Naive thymus-derived CD4-positive, alpha-beta T cell (primary cell): Measurements from ENCODE around the gene CCL17. TPM values are rescaled to one million over a fixed set of nuclear protein-coding genes. Genes with fewer than 3 reads are reported as not detected.

Experiments used
- ATAC-seq: fragments of 150-1000 bp; cut with Tn5 transposase; 2 replicates; pipeline ENCODE4 v1.10.0; 2021; ENCODE audit warnings: mild to moderate bottlenecking, moderate library complexity
- CTCF ChIA-PET: fragments of 350-600 bp; sonication (Branson Sonifier 250); formaldehyde crosslinking; loops from one replicate; lab custom pipeline; 2021; ENCODE audit warnings: antibody characterized with exemption; lab: Charles Lee
- POLR2A ChIA-PET: fragments of 350-600 bp; sonication (Branson Sonifier 250); formaldehyde crosslinking; loops from one replicate; lab custom pipeline; 2021; ENCODE audit warnings: antibody characterized with exemption, inconsistent platforms; lab: Charles Lee
- DNase-seq, 9 donors: peaks; one replicate each; pipeline versions ENCODE4 v3.0.0 to v3.0.0-alpha.2; 2020 to 2022; ENCODE audit warnings: mixed read lengths in 1 of 9
- H3K27ac ChIP-seq: one replicate; pipeline ENCODE4 v1.7.0; 2013; ENCODE audit warnings: mild to moderate bottlenecking, low read depth, low read length, moderate library complexity
- H3K27me3 ChIP-seq, 2 donors: one replicate each; pipeline ENCODE4 v1.7.0; 2013; ENCODE audit warnings: low read length in 2 of 2, mild to moderate bottlenecking in 2 of 2, moderate library complexity in 2 of 2; ENCODE audit not compliant: control insufficient read depth in 2 of 2, insufficient read depth in 2 of 2
- H3K36me3 ChIP-seq, 3 experiments: 1 replicate in 2 of 3; 2 replicates in 1 of 3; pipeline ENCODE4 v1.7.0; 2013; ENCODE audit warnings: low read length in 3 of 3, mild to moderate bottlenecking in 3 of 3, moderate library complexity in 1 of 3; ENCODE audit not compliant: insufficient read depth in 3 of 3, control insufficient read depth in 2 of 3
- H3K4me1 ChIP-seq, 2 donors: one replicate each; pipeline ENCODE4 v1.7.0; 2013; ENCODE audit warnings: low read length in 2 of 2, mild to moderate bottlenecking in 2 of 2, moderate library complexity in 1 of 2; ENCODE audit not compliant: control insufficient read depth in 2 of 2, insufficient read depth in 2 of 2
- H3K4me3 ChIP-seq: 2 replicates; pipeline ENCODE4 v1.7.0; 2013; ENCODE audit warnings: mild to moderate bottlenecking, low read length
- H3K9me3 ChIP-seq, 3 experiments: 1 replicate in 2 of 3; 2 replicates in 1 of 3; pipeline ENCODE4 v1.7.0; 2013; ENCODE audit warnings: low read length in 3 of 3; ENCODE audit not compliant: control insufficient read depth in 2 of 3
- H3K27ac Mint-ChIP-seq, 9 donors: one replicate each; pipeline ENCODE4 v1.8.0; 2020 to 2022; ENCODE audit warnings: mixed read lengths in 9 of 9, mild to moderate bottlenecking in 8 of 9, moderate library complexity in 5 of 9, inconsistent platforms in 2 of 9
- H3K27me3 Mint-ChIP-seq, 5 donors: one replicate each; pipeline ENCODE4 v1.8.0; 2021 to 2022; ENCODE audit warnings: mixed read lengths in 5 of 5, mild to moderate bottlenecking in 1 of 5
- H3K36me3 Mint-ChIP-seq, 5 donors: one replicate each; pipeline ENCODE4 v1.8.0; 2020 to 2022; ENCODE audit warnings: mixed read lengths in 5 of 5, mild to moderate bottlenecking in 3 of 5, inconsistent platforms in 1 of 5
- H3K4me1 Mint-ChIP-seq, 7 donors: one replicate each; pipeline ENCODE4 v1.8.0; 2020 to 2022; ENCODE audit warnings: mixed read lengths in 7 of 7, mild to moderate bottlenecking in 3 of 7, inconsistent platforms in 1 of 7
- H3K4me3 Mint-ChIP-seq, 10 donors: one replicate each; pipeline ENCODE4 v1.8.0; 2020 to 2022; ENCODE audit warnings: mild to moderate bottlenecking in 10 of 10, mixed read lengths in 10 of 10, moderate library complexity in 6 of 10, inconsistent platforms in 2 of 10
- H3K9me3 Mint-ChIP-seq, 11 donors: one replicate each; pipeline ENCODE4 v1.8.0; 2020 to 2022; ENCODE audit warnings: mixed read lengths in 11 of 11, mild to moderate bottlenecking in 4 of 11, inconsistent platforms in 1 of 11, moderate library complexity in 1 of 11
- intact Hi-C, 2 donors: fragments of 100-400 bp; cut with micrococcal nuclease; formaldehyde crosslinking; loops; one replicate each; pipeline ENCODE4 v1.15.1; 2023
- polyA plus RNA-seq, 2 donors: library from polyadenylated mRNA; unstranded; fragments of 300-500 nt; fragmentation: Illumina TruSeq; gene quantifications; one replicate each; pipeline ENCODE4 v1.2.3, GENCODE V29; 2021
- total RNA-seq, 6 experiments: library from RNA in 5 of 6; stranded (reverse) in 5 of 6; gene quantifications; 1 replicate in 5 of 6; 2 replicates in 1 of 6; pipeline ENCODE4 v1.2.3 and lab custom pipeline; 2021 to 2026

CCL17 gene
- total and polyA plus RNA-seq, 7 experiments from 2014 or later: 0.60 TPM; not detected in 6

- no peaks in the 10 kb centered on the region for H3K9me3 Mint-ChIP-seq
- ChIA-PET CTCF (no interaction called here), POLR2A (interaction anchor here (1.0 kb wide), 1 partner anchor 94 kb away, joined by 3 read pairs; no protein-coding TSS in a partner anchor)
- H3K4me1 ChIP-seq: no peaks in the 10 kb centered on the region
- ATAC-seq (no peak), DNase-seq (no peak)
- H3K27me3 ChIP-seq: no peaks in the 10 kb centered on the region
- H3K27ac Mint-ChIP-seq: no peak overlapping the region
- H3K27me3 Mint-ChIP-seq: peaks cover 0 to 9% (median 6%) of the 10 kb centered on the region in 5 donors
- H3K36me3 ChIP-seq: no peaks in the 10 kb centered on the region
- no peaks in the 10 kb centered on the region for H3K9me3 ChIP-seq
- H3K27ac ChIP-seq: no peak overlapping the region
- no peaks in the 10 kb centered on the region for H3K36me3 Mint-ChIP-seq
- H3K4me3 Mint-ChIP-seq: no peak overlapping the region
- no peak overlapping the region for H3K4me3 ChIP-seq
- intact Hi-C loops: no loop called here
- H3K4me1 Mint-ChIP-seq: peaks cover 0 to 2% (median 0%) of the 10 kb centered on the region in 7 donors
Observed at GRCh38 chr16:57360321-57360935, 44.1 kb upstream of the CCL17 start.

DNA sequence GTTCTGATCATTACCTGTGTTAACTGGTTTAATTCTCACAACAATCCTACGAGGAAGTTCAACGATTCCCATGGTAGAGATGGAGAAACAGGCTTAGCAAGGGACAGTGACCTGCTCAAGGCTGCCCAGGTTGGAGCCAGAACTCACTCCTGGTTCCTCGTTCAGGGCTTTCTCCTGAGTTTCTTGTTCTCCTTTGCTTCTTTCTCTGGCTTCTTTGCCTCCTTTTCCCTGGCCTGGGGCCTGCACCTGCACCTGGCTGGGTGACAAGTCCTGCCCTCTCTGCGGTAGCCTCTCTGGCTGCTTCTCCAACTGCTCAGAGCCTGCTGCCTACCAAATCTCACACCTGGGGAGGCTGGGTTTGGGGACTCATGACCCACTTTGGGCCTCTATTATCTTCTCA, 43.2 kb upstream of the CCL17 start:
- H3K27me3 Mint-ChIP-seq: peaks cover 0 to 11% (median 9%) of the 10 kb centered on the region in 5 donors
- ChIA-PET POLR2A (no interaction called here), CTCF (no interaction called here)
- H3K4me3 Mint-ChIP-seq: no peak overlapping the region
- Histone ChIP-seq H3K36me3 (no peaks in the 10 kb centered on the region), H3K27ac (no peak overlapping the region), H3K4me1 (no peaks in the 10 kb centered on the region), H3K27me3 (no peaks in the 10 kb centered on the region), H3K4me3 (no peak overlapping the region), H3K9me3 (no peaks in the 10 kb centered on the region)
- peaks cover 0 to 2% (median 0%) of the 10 kb centered on the region in 7 donors for H3K4me1 Mint-ChIP-seq
- ATAC-seq (no peak), DNase-seq (no peak)
- H3K36me3 Mint-ChIP-seq: no peaks in the 10 kb centered on the region
- intact Hi-C loops: no loop called here
- no peaks in the 10 kb centered on the region for H3K9me3 Mint-ChIP-seq
- H3K27ac Mint-ChIP-seq: no peak overlapping the region

GRCh38 chr16:57364143-57364542, 40.4 kb upstream of the CCL17 start:
- H3K36me3 Mint-ChIP-seq: no peaks in the 10 kb centered on the region
- Histone ChIP-seq H3K27ac (no peak overlapping the region), H3K36me3 (no peaks in the 10 kb centered on the region), H3K4me3 (no peak overlapping the region), H3K9me3 (no peaks in the 10 kb centered on the region), H3K4me1 (no peaks in the 10 kb centered on the region), H3K27me3 (no peaks in the 10 kb centered on the region)
- intact Hi-C loops: no loop called here
- ChIA-PET CTCF (interaction anchor here (0.5 kb wide), 1 partner anchor 1524 kb away, joined by 5 read pairs; no protein-coding TSS in a partner anchor), POLR2A (no interaction called here)
- H3K4me1 Mint-ChIP-seq: peaks cover 0 to 2% (median 0%) of the 10 kb centered on the region in 7 donors
- no peaks in the 10 kb centered on the region for H3K9me3 Mint-ChIP-seq
- H3K27me3 Mint-ChIP-seq: peaks cover 0 to 22% (median 11%) of the 10 kb centered on the region in 5 donors
- ATAC-seq: no peak
- DNase-seq: no peak
- H3K4me3 Mint-ChIP-seq: no peak overlapping the region
- H3K27ac Mint-ChIP-seq: peak overlapping the region in 1 of 9 donors; percentile 73

DNA sequence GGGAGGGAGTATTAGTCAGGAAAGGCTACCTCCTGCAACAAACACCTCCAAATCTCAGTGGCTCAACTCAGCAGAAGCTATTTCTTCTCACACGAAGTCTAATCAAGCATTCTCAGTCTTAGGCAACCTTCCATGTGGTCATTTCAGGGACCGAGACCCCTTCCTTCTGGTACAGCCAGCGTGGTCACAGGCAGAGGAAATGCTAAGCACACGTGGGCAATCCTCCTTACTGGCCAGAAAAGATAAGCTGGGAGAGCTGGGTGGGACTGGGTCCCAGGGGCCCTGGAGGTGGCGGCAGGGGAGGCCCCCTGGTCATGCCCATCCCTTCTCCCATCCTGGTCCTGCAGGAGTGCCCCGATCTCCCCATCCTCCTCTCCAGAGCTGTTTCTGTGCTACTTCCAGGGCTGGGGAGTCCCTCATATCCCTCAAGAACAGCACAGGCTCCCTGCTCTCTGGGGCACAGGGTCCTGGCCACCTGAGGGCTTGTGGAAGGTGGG, 38.0 kb upstream of the CCL17 start:
- DNase-seq (no peak), ATAC-seq (no peak)
- Histone ChIP-seq H3K36me3 (no peaks in the 10 kb centered on the region), H3K9me3 (no peaks in the 10 kb centered on the region), H3K4me3 (no peak overlapping the region), H3K27ac (no peak overlapping the region), H3K27me3 (no peaks in the 10 kb centered on the region), H3K4me1 (no peaks in the 10 kb centered on the region)
- ChIA-PET POLR2A (no interaction called here), CTCF (no interaction called here)
- intact Hi-C loops: no loop called here
- H3K36me3 Mint-ChIP-seq: no peaks in the 10 kb centered on the region
- peaks cover 0 to 22% (median 15%) of the 10 kb centered on the region in 5 donors for H3K27me3 Mint-ChIP-seq
- no peak overlapping the region for H3K27ac Mint-ChIP-seq
- no peaks in the 10 kb centered on the region for H3K9me3 Mint-ChIP-seq
- peaks cover 0 to 2% (median 0%) of the 10 kb centered on the region in 7 donors for H3K4me1 Mint-ChIP-seq
- H3K4me3 Mint-ChIP-seq: no peak overlapping the region

DNA sequence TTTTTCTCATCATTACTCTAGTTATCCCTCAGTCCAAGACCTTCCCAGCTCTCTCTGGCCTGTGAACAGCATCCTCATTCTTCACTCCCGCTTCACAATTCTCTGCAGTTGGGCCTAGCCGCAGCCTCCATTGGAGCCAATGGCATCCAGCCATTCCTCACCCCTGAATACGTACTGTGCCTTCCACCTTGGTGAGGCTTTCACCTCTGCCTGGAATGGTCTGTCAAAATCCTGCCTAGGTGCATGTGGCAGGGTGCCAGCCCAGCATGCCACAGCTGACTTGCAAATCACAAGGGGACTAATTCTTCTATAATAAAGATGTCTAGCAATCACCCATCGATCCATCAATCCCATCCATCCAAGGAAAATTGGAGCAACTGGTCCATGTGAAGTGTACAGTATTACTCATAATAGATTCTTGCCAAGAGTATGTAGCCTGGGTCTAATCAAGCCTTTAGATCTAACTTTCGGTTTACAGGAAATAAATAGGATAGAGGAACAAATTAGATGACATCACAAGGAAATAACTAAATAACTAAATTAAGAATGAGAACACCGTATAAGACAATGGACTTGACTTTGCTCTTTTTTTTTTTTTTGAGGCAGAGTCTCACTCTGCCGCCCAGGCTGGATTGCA, 37.3 kb upstream of the CCL17 start:
- POLR2A ChIA-PET: no interaction called here
- no peak for ATAC-seq
- CTCF ChIA-PET: no interaction called here

GRCh38 chr16:57371494-57372371, 32.8 kb upstream of the CCL17 start:
- H3K4me3 ChIP-seq: no peak overlapping the region
- no peaks in the 10 kb centered on the region for H3K9me3 ChIP-seq
- no peaks in the 10 kb centered on the region for H3K9me3 Mint-ChIP-seq
- no peaks in the 10 kb centered on the region for H3K36me3 Mint-ChIP-seq
- H3K27ac Mint-ChIP-seq: no peak overlapping the region
- ATAC-seq: no peak
- intact Hi-C loops: no loop called here
- CTCF ChIA-PET: no interaction called here
- H3K27ac ChIP-seq: no peak overlapping the region
- peaks cover 0 to 20% (median 5%) of the 10 kb centered on the region in 5 donors for H3K27me3 Mint-ChIP-seq
- no peak overlapping the region for H3K4me3 Mint-ChIP-seq
- H3K27me3 ChIP-seq: no peaks in the 10 kb centered on the region
- DNase-seq: no peak
- no peaks in the 10 kb centered on the region for H3K4me1 ChIP-seq
- no peaks in the 10 kb centered on the region for H3K36me3 ChIP-seq
- POLR2A ChIA-PET: no interaction called here
- peaks cover 0 to 3% (median 0%) of the 10 kb centered on the region in 7 donors for H3K4me1 Mint-ChIP-seq

More for the DNA sequence above, 37.3 kb upstream of the CCL17 start:
- Histone ChIP-seq H3K9me3 (no peaks in the 10 kb centered on the region), H3K27ac (no peak overlapping the region), H3K27me3 (no peaks in the 10 kb centered on the region), H3K4me1 (no peaks in the 10 kb centered on the region), H3K4me3 (no peak overlapping the region), H3K36me3 (no peaks in the 10 kb centered on the region)
- Mint-ChIP-seq H3K4me3 (no peak overlapping the region), H3K9me3 (no peaks in the 10 kb centered on the region), H3K27me3 (peaks cover 0 to 22% (median 15%) of the 10 kb centered on the region in 5 donors), H3K4me1 (peaks cover 0 to 2% (median 0%) of the 10 kb centered on the region in 7 donors), H3K27ac (no peak overlapping the region), H3K36me3 (no peaks in the 10 kb centered on the region)
- no peak for DNase-seq
- intact Hi-C loops: no loop called here
